Hepatocyte (in vitro differentiated cells): ENCODE measurements around the gene DPF3.
"Not testable (repeated sequence)": the region's sequence is repeated elsewhere in the genome, so short reads cannot be mapped to it uniquely, and the experiment has no call there.

ENCODE experiments used
- EZH2 ChIP-seq: fragments of 200-600 bp; sonication (generic); IDR thresholded peaks from 2 replicates; pipeline ENCODE4 v1.6.1; 2016; ENCODE audit warnings: antibody characterized with exemption, mild to moderate bottlenecking, borderline replicate concordance
- EZH2phosphoT487 ChIP-seq: fragments of 200-600 bp; sonication (generic); IDR thresholded peaks from one replicate; pipeline ENCODE4 v1.6.1; 2018; ENCODE audit warnings: antibody characterized with exemption, mild to moderate bottlenecking, low read depth, moderate library complexity; ENCODE audit not compliant: unreplicated experiment, severe bottlenecking
- TF ChIP-seq, protein P1 (sequence below): fragments of 200-600 bp; sonication (generic); IDR thresholded peaks from 2 replicates; pipeline ENCODE4 v1.5.1; 2016; ENCODE audit warnings: antibody characterized with exemption, mild to moderate bottlenecking; ENCODE audit not compliant: poor library complexity

DNA sequence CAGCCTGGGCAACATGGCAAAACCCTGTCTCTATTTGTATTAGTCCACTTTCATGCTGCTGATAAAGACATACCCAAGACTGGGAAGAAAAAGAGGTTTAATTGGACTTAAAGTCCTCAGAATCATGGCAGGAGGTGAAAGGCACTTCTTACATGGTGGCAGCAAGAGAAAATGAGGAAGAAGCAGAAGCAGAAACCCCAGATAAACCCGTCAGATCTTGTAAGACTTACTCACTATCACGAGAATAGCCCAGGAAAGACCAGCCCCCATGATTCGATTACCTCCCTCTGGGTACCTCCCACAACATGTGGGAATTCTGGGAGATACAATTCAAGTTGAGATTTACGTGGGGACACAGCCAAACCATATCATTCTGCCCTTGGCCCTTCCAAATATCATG lies 23.0 kb downstream of the DPF3 start:
- TF ChIP-seq, protein P1, sequence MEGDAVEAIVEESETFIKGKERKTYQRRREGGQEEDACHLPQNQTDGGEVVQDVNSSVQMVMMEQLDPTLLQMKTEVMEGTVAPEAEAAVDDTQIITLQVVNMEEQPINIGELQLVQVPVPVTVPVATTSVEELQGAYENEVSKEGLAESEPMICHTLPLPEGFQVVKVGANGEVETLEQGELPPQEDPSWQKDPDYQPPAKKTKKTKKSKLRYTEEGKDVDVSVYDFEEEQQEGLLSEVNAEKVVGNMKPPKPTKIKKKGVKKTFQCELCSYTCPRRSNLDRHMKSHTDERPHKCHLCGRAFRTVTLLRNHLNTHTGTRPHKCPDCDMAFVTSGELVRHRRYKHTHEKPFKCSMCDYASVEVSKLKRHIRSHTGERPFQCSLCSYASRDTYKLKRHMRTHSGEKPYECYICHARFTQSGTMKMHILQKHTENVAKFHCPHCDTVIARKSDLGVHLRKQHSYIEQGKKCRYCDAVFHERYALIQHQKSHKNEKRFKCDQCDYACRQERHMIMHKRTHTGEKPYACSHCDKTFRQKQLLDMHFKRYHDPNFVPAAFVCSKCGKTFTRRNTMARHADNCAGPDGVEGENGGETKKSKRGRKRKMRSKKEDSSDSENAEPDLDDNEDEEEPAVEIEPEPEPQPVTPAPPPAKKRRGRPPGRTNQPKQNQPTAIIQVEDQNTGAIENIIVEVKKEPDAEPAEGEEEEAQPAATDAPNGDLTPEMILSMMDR: not testable (repeated sequence)
- TF ChIP-seq EZH2, EZH2phosphoT487: not testable (repeated sequence)
